ENCODE data around the gene ZNF554. TPM values are rescaled to one million over a fixed set of nuclear protein-coding genes. Genes with fewer than 3 reads are reported as not detected.

Gene ZNF554
- total RNA-seq, 1 donor from 2014 or later: 11.0 TPM

DNA sequence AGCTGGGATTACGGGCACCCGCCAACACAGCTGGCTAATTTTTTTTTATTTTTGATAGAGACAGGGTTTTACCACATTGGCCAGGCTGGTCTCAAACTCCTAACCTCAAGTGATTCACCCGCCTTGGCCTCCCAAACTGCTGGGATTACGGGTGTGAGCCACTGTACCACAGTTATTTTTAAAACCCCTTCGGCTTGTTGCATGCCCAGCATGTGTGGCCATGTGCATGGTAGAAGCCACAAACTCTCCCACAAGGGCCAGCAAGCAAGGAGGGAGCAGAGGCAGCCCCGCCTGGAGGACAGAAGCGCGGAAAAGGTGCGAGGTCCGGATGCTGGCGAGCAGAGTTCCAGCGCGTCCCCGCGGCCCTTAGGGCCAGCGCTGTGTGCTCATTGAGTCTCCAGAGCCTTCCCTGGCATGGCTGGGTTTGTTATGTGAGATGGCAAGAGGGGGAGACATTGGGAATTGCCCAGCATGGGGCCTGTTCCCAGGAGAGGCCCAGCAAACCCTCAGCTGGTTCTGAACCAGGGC is 21.4 kb upstream of the ZNF554 start:
- peaks cover 17% of the 10 kb centered on the region for H4K20me1 ChIP-seq (ENCODE audit: low read depth)
- H3K4me3 ChIP-seq: no peak overlapping the region
- H3K36me3 ChIP-seq: no peaks in the 10 kb centered on the region
- Mint-ChIP-seq H3K4me1 (no peaks in the 10 kb centered on the region), H3K9me3 (no peaks in the 10 kb centered on the region), H3K27me3 (ENCODE audit: insufficient read depth, low read depth) (no peaks in the 10 kb centered on the region), H3K36me3 (peaks cover 23% of the 10 kb centered on the region), H3K4me3 (no peak overlapping the region), H3K27ac (no peak overlapping the region)
- no peak overlapping the region for H3K9ac ChIP-seq
- no peak for DNase-seq (ENCODE audit: low spot score)
- H2AFZ ChIP-seq (replicated peaks): no peak overlapping the region
- no peaks in the 10 kb centered on the region for H3K79me2 ChIP-seq (ENCODE audit: low read depth)
- no peak for TF ChIP-seq EZH2 (IDR thresholded peaks at IDR 0.05)
- TF ChIP-seq EZH2phosphoT487 (IDR thresholded peaks at IDR 0.05): no peak
- TF ChIP-seq, protein P1, sequence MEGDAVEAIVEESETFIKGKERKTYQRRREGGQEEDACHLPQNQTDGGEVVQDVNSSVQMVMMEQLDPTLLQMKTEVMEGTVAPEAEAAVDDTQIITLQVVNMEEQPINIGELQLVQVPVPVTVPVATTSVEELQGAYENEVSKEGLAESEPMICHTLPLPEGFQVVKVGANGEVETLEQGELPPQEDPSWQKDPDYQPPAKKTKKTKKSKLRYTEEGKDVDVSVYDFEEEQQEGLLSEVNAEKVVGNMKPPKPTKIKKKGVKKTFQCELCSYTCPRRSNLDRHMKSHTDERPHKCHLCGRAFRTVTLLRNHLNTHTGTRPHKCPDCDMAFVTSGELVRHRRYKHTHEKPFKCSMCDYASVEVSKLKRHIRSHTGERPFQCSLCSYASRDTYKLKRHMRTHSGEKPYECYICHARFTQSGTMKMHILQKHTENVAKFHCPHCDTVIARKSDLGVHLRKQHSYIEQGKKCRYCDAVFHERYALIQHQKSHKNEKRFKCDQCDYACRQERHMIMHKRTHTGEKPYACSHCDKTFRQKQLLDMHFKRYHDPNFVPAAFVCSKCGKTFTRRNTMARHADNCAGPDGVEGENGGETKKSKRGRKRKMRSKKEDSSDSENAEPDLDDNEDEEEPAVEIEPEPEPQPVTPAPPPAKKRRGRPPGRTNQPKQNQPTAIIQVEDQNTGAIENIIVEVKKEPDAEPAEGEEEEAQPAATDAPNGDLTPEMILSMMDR (IDR thresholded peaks at IDR 0.05): no peak
- no peak overlapping the region for H3K4me2 ChIP-seq
- H3F3A ChIP-seq (ENCODE audit: low read depth): no peaks in the 10 kb centered on the region
- no peak overlapping the region for H3K27ac ChIP-seq
- H3K4me1 ChIP-seq: no peaks in the 10 kb centered on the region
- H3K9me3 ChIP-seq (ENCODE audit: low read depth): no peaks in the 10 kb centered on the region
- H3K27me3 ChIP-seq: no peaks in the 10 kb centered on the region

DNA sequence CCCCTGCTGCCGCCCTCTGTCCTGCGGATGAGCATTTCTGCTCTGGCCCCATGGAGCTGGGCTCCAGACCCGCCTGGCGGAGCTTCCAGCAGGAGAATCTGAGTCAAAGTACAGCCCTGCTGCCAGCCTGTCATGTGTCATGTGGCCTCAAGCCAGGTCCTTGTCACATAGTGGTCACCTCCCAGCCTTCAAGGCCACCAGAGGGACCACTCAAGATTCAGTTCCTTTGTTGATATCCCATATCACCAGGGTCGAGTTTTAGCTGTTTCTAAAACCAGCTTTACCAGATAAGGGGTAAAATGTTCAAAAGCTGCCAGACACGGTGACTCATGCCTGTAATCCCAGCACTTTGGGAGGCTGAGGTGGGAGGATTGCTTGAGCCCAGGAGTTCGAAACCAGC is 20.9 kb upstream of the ZNF554 start:
- Mint-ChIP-seq H3K27ac (no peak overlapping the region), H3K27me3 (ENCODE audit: insufficient read depth, low read depth) (no peaks in the 10 kb centered on the region), H3K9me3 (no peaks in the 10 kb centered on the region), H3K36me3 (peaks cover 22% of the 10 kb centered on the region), H3K4me1 (no peaks in the 10 kb centered on the region), H3K4me3 (no peak overlapping the region)
- H3K79me2 ChIP-seq (ENCODE audit: low read depth): no peaks in the 10 kb centered on the region
- no peaks in the 10 kb centered on the region for H3F3A ChIP-seq (ENCODE audit: low read depth)
- no peaks in the 10 kb centered on the region for H3K36me3 ChIP-seq
- no peak overlapping the region for H3K9ac ChIP-seq
- H2AFZ ChIP-seq (replicated peaks): no peak overlapping the region
- H3K4me2 ChIP-seq: no peak overlapping the region
- DNase-seq (ENCODE audit: low spot score): no peak
- TF ChIP-seq EZH2 (IDR thresholded peaks at IDR 0.05): no peak
- TF ChIP-seq EZH2phosphoT487 (IDR thresholded peaks at IDR 0.05): no peak
- TF ChIP-seq, protein P1 (IDR thresholded peaks at IDR 0.05): no peak
- H3K27ac ChIP-seq: no peak overlapping the region
- no peaks in the 10 kb centered on the region for H3K9me3 ChIP-seq (ENCODE audit: low read depth)
- no peaks in the 10 kb centered on the region for H3K4me1 ChIP-seq
- peaks cover 17% of the 10 kb centered on the region for H4K20me1 ChIP-seq (ENCODE audit: low read depth)
- no peak overlapping the region for H3K4me3 ChIP-seq
- no peaks in the 10 kb centered on the region for H3K27me3 ChIP-seq

DNA sequence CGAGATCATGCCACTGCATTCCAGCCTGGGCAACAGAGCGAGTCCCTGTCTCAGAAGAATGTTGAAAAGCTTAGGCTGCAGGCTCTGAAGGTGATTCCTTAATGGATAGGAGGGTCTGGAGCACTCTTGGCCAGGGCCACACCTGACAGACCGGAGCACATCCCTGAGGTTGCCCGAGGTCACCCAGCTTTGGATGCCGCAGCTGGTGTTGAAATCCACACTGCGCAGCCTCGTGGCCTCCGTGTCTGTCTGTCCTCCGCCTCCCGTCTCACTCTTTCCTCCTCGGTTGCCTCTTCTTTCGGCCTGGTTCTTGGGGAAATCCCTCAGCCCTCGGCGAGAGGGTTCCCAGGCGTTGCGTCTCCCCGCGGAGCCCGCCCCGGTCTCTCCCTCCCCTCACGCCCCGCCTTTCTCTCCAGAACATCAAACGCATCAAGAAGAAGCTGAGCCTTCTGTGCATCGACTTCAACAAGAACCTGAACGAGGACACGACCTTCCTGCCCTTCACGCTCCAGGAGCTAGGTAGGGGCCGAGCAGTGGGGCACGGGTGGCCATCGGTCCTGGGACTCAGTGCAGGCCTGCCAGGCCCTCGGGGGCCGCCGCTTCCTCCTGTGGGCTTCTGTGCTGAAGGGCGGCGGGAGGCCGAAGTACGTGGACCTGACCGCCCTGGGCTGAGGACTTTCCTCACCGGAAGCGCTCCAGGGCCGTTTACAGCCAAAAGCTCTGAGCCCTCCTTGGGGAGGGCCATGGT is 20.2 kb upstream of the ZNF554 start:
- no peak overlapping the region for H3K27ac ChIP-seq
- no peaks in the 10 kb centered on the region for H3F3A ChIP-seq (ENCODE audit: low read depth)
- no peaks in the 10 kb centered on the region for H3K79me2 ChIP-seq (ENCODE audit: low read depth)
- H3K4me3 Mint-ChIP-seq: no peak overlapping the region
- no peaks in the 10 kb centered on the region for H3K27me3 Mint-ChIP-seq (ENCODE audit: insufficient read depth, low read depth)
- H3K9ac ChIP-seq: no peak overlapping the region
- no peaks in the 10 kb centered on the region for H3K27me3 ChIP-seq
- no peak overlapping the region for H3K27ac Mint-ChIP-seq
- no peaks in the 10 kb centered on the region for H3K4me1 Mint-ChIP-seq
- H3K9me3 Mint-ChIP-seq: no peaks in the 10 kb centered on the region
- H3K4me2 ChIP-seq: no peak overlapping the region
- no peaks in the 10 kb centered on the region for H3K36me3 ChIP-seq
- H4K20me1 ChIP-seq (ENCODE audit: low read depth): peaks cover 17% of the 10 kb centered on the region
- H3K4me1 ChIP-seq: no peaks in the 10 kb centered on the region
- TF ChIP-seq EZH2phosphoT487 (IDR thresholded peaks at IDR 0.05) (no peak), EZH2 (IDR thresholded peaks at IDR 0.05) (no peak)
- TF ChIP-seq, protein P1 (IDR thresholded peaks at IDR 0.05): no peak
- DNase-seq (ENCODE audit: low spot score): no peak
- H2AFZ ChIP-seq (replicated peaks): no peak overlapping the region
- H3K9me3 ChIP-seq (ENCODE audit: low read depth): no peaks in the 10 kb centered on the region
- H3K4me3 ChIP-seq: no peak overlapping the region
- H3K36me3 Mint-ChIP-seq: peaks cover 23% of the 10 kb centered on the region

Data from neural progenitor cell (in vitro differentiated cells).